Measurements from ENCODE around the gene CYP26B1. TPM values are rescaled to one million over a fixed set of nuclear protein-coding genes. Genes with fewer than 3 reads are reported as not detected.

CYP26B1 gene
- total and polyA plus RNA-seq, 9 of the 15 experiments (the other 6 are each of a cell fraction or from before 2014, with no cell fraction given) = 0.01 to 0.13 (median 0.04) TPM; not detected in 6

DNA sequence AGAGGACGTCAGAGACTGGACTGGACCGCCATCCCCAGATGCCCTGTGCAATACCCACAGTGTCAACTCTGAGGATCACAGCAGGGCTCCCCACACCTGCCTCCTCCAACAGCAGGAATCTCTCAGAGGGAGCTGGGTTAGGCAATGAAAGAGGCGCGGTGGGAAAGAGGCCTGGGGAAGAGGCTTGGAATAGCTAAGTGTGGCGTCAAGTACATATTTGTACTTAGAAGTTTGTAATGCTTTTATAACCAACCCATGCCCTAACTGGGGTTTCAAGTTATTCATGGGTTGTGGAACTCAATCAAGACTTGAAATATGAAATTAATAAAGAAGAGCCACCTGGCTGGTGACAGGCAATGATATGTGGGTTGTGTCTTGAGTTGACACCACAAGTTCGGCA lies 28.7 kb downstream of the CYP26B1 start:
- H3K9me1 ChIP-seq (ENCODE audit: control insufficient read depth, insufficient read depth, low read length) = no peaks in the 10 kb centered on the region
- H3K9ac ChIP-seq (ENCODE audit: insufficient read depth in 1 of 2, low read depth in 2 of 2, low read length in 2 of 2) = no peak overlapping the region
- H3K27me3 ChIP-seq (ENCODE audit: control insufficient read depth in 2 of 2, insufficient read depth in 2 of 2, low read length in 2 of 2) = no peaks in the 10 kb centered on the region; a peak in 1 of 5 replicates
- no peak overlapping the region for H3K4me2 ChIP-seq (ENCODE audit: insufficient read depth, low read length)
- H3K79me2 ChIP-seq (ENCODE audit: control insufficient read depth, insufficient read depth, low read length) = no peaks in the 10 kb centered on the region
- intact Hi-C loops (cut with micrococcal nuclease) = no loop called here
- H3K27ac ChIP-seq (ENCODE audit: extremely low read depth, low read depth, low read length) = no peak overlapping the region
- 2% methylated on average over 6 of the region's 6 CpGs for WGBS (ENCODE audit: insufficient coverage, low coverage, missing lambda C conversion rate)
- no peak for ATAC-seq
- BruUV-seq (replicated peaks) = no TSS peak
- no peak for FAIRE-seq
- H3K9me3 ChIP-seq (replicated peaks; ENCODE audit: control insufficient read depth, insufficient read depth, low read depth, low read length) = no peaks in the 10 kb centered on the region
- H3K4me1 ChIP-seq (replicated peaks in 1 of 2; ENCODE audit: control insufficient read depth in 2 of 2, insufficient read depth in 2 of 2, low read length in 2 of 2) = peaks cover 0 to 3% of the 10 kb centered on the region in 2 experiments; a peak in 1 of 5 replicates
- in situ Hi-C loops (cut with MboI) = no loop called here
- POLR2A ChIA-PET = interaction anchor here (0.6 to 1.3 kb wide), 3 partner anchors 11 to 167 kb away, joined by 3 read pairs; no protein-coding TSS in a partner anchor
- H3K36me3 ChIP-seq (ENCODE audit: control insufficient read depth, insufficient read depth, low read length) = no peaks in the 10 kb centered on the region
- no peaks in the 10 kb centered on the region for H4K20me1 ChIP-seq (replicated peaks; ENCODE audit: control insufficient read depth, insufficient read depth, low read length)
- H2AFZ ChIP-seq (ENCODE audit: low read depth, low read length) = no peak overlapping the region
- H3K4me3 ChIP-seq = no peak overlapping the region
- CTCF ChIA-PET (ENCODE audit: low intra/inter-chr PET ratio) = no interaction called here
- TF ChIP-seq SOX6 (IDR thresholded peaks at IDR 0.05) (no peak), PHF20 (IDR thresholded peaks at IDR 0.05; ENCODE audit: partially characterized antibody) (no peak), ZNF586 (CRISPR knock-in tag; conservative IDR thresholded peaks at IDR 0.05) (no peak), TBP (optimal IDR thresholded peaks at IDR 0.05; ENCODE audit: low read depth, low read length) (no peak), HNRNPH1 (optimal IDR thresholded peaks at IDR 0.05; ENCODE audit: low read depth, low read length) (no peak), NR2F6 (CRISPR knock-in tag; IDR thresholded peaks at IDR 0.05) (no peak)
- TF ChIP-seq, protein P1, sequence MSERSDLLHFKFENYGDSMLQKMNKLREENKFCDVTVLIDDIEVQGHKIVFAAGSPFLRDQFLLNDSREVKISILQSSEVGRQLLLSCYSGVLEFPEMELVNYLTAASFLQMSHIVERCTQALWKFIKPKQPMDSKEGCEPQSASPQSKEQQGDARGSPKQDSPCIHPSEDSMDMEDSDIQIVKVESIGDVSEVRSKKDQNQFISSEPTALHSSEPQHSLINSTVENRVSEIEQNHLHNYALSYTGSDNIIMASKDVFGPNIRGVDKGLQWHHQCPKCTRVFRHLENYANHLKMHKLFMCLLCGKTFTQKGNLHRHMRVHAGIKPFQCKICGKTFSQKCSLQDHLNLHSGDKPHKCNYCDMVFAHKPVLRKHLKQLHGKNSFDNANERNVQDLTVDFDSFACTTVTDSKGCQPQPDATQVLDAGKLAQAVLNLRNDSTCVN (CRISPR knock-in tag; IDR thresholded peaks at IDR 0.05) = no peak
- TF ChIP-seq, protein P2, sequence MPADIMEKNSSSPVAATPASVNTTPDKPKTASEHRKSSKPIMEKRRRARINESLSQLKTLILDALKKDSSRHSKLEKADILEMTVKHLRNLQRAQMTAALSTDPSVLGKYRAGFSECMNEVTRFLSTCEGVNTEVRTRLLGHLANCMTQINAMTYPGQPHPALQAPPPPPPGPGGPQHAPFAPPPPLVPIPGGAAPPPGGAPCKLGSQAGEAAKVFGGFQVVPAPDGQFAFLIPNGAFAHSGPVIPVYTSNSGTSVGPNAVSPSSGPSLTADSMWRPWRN (IDR thresholded peaks at IDR 0.05; ENCODE audit: low read depth) = no peak
- DNase-seq (ENCODE audit: extremely low read depth in 1 of 4, low spot score in 3 of 4) = no peak
